OCI-LY7 (cell line): Measurements from ENCODE around the gene ATP2C1. TPM values are rescaled to one million over a fixed set of nuclear protein-coding genes. Genes with fewer than 3 reads are reported as not detected.

ENCODE experiments used
- BruUV-seq: library from RNA; stranded (reverse); fragments of 400-500 nt; replicated peaks from 2 replicates; lab custom pipeline; 2021; lab: Mats Ljungman, UMichigan
- CTCF ChIA-PET: fragments of 300-600 bp; sonication (Branson Sonifier 250); formaldehyde crosslinking; loops from one replicate; lab custom pipeline; 2022; ENCODE audit warnings: antibody characterized with exemption; ENCODE audit not compliant: unreplicated experiment; lab: Charles Lee
- POLR2A ChIA-PET: fragments of 300-600 bp; sonication (Branson Sonifier 250); formaldehyde crosslinking; loops from one replicate; lab custom pipeline; 2022; ENCODE audit warnings: antibody characterized with exemption; lab: Charles Lee
- DNase-seq: peaks from one replicate; pipeline ENCODE4 v3.0.0-alpha.2; 2015; ENCODE audit warnings: low spot score
- H2AFZ ChIP-seq: fragments of 200-600 bp; sonication (generic), shearing (Covaris generic); 2 replicates; pipeline ENCODE4 v1.6.1; 2014; ENCODE audit warnings: mild to moderate bottlenecking, antibody characterized with exemption, low read length, moderate library complexity
- H3K27ac ChIP-seq: fragments of 200-600 bp; sonication (generic); 2 replicates; pipeline ENCODE4 v1.5.1; 2014; ENCODE audit warnings: mixed run types, low read depth, mild to moderate bottlenecking, moderate library complexity, low read length, inconsistent platforms; ENCODE audit not compliant: poor library complexity, severe bottlenecking
- H3K36me3 ChIP-seq: fragments of 200-600 bp; sonication (generic); 2 replicates; pipeline ENCODE4 v1.6.1; 2014; ENCODE audit warnings: mild to moderate bottlenecking, antibody characterized with exemption, low read length, moderate library complexity, mixed read lengths; ENCODE audit not compliant: insufficient read depth
- H3K4me1 ChIP-seq: fragments of 200-600 bp; sonication (generic); 2 replicates; pipeline ENCODE4 v1.5.1; 2014; ENCODE audit warnings: mild to moderate bottlenecking, low read length; ENCODE audit not compliant: insufficient read depth, poor library complexity, severe bottlenecking
- H3K4me2 ChIP-seq: fragments of 200-600 bp; sonication (generic); 2 replicates; pipeline ENCODE4 v1.6.1; 2014; ENCODE audit warnings: mild to moderate bottlenecking, low read length
- H3K4me3 ChIP-seq: fragments of 200-600 bp; sonication (generic); 2 replicates; pipeline ENCODE4 v1.5.1; 2014; ENCODE audit warnings: mild to moderate bottlenecking, low read depth, low read length; ENCODE audit not compliant: poor library complexity, severe bottlenecking
- H3K79me2 ChIP-seq: fragments of 200-600 bp; sonication (generic); 2 replicates; pipeline ENCODE4 v1.6.1; 2016; ENCODE audit warnings: low read depth, mild to moderate bottlenecking, low read length, moderate library complexity, mixed read lengths; ENCODE audit not compliant: insufficient read depth
- H3K9me2 ChIP-seq: fragments of 200-600 bp; sonication (generic); 2 replicates; pipeline ENCODE4 v1.6.1; 2016; ENCODE audit warnings: mild to moderate bottlenecking, low read length, mixed read lengths; ENCODE audit not compliant: insufficient read depth
- H3K9me3 ChIP-seq: fragments of 200-600 bp; sonication (generic); 2 replicates; pipeline ENCODE4 v1.6.1; 2014; ENCODE audit warnings: mild to moderate bottlenecking, mixed run types, low read length, mixed read lengths
- H4K20me1 ChIP-seq: fragments of 200-600 bp; sonication (generic); 2 replicates; pipeline ENCODE4 v1.6.1; 2014; ENCODE audit warnings: mild to moderate bottlenecking, antibody characterized with exemption, low read length, moderate library complexity, mixed read lengths; ENCODE audit not compliant: insufficient read depth
- EZH2phosphoT487 ChIP-seq: fragments of 200-600 bp; sonication (generic); IDR thresholded peaks from 2 replicates; pipeline ENCODE4 v1.6.1; 2018; ENCODE audit warnings: low read depth, borderline replicate concordance, mild to moderate bottlenecking, mixed run types, antibody characterized with exemption, low read length, moderate library complexity, mixed read lengths
- intact Hi-C: fragments of 100-400 bp; cut with micrococcal nuclease; formaldehyde crosslinking; loops from one replicate; pipeline ENCODE4 v1.10.0; 2022; ENCODE audit not compliant: unreplicated experiment
- total RNA-seq, 2 experiments: library from RNA; depleted of rRNA in 1 of 2; stranded (reverse); fragments of >200 nt in 1 of 2; shearing (Covaris generic) in 1 of 2; gene quantifications; 2 replicates each; pipeline ENCODE4 v1.2.3, GENCODE V29; 2014 to 2022
- TF ChIP-seq, protein P1 (sequence below): fragments of 200-600 bp; sonication (generic); conservative IDR thresholded peaks from 2 replicates; pipeline ENCODE4 v1.5.1; 2014; ENCODE audit warnings: mild to moderate bottlenecking, antibody characterized with exemption, low read length, moderate library complexity, mixed read lengths

Gene ATP2C1
- total RNA-seq, 2 experiments from 2014 or later, result 31.1 to 56.8 TPM

- H3K9me2 ChIP-seq, result no peaks in the 10 kb centered on the region
- no TSS peak for BruUV-seq
- no peaks in the 10 kb centered on the region for H3K9me3 ChIP-seq
- intact Hi-C loops, result no loop called here
- no peaks in the 10 kb centered on the region for H3K79me2 ChIP-seq
- H4K20me1 ChIP-seq, result no peaks in the 10 kb centered on the region
- peaks cover 29% of the 10 kb centered on the region for H3K36me3 ChIP-seq
- no peak for DNase-seq
- no peak overlapping the region for H3K4me2 ChIP-seq
- no peak overlapping the region for H2AFZ ChIP-seq
- ChIA-PET CTCF (no interaction called here), POLR2A (no interaction called here)
- H3K27ac ChIP-seq, result no peak overlapping the region
- H3K4me1 ChIP-seq, result no peaks in the 10 kb centered on the region
- TF ChIP-seq, protein P1, sequence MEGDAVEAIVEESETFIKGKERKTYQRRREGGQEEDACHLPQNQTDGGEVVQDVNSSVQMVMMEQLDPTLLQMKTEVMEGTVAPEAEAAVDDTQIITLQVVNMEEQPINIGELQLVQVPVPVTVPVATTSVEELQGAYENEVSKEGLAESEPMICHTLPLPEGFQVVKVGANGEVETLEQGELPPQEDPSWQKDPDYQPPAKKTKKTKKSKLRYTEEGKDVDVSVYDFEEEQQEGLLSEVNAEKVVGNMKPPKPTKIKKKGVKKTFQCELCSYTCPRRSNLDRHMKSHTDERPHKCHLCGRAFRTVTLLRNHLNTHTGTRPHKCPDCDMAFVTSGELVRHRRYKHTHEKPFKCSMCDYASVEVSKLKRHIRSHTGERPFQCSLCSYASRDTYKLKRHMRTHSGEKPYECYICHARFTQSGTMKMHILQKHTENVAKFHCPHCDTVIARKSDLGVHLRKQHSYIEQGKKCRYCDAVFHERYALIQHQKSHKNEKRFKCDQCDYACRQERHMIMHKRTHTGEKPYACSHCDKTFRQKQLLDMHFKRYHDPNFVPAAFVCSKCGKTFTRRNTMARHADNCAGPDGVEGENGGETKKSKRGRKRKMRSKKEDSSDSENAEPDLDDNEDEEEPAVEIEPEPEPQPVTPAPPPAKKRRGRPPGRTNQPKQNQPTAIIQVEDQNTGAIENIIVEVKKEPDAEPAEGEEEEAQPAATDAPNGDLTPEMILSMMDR, result no peak
- no peak for TF ChIP-seq EZH2phosphoT487
- no peak overlapping the region for H3K4me3 ChIP-seq
Measured at GRCh38 chr3:130990282-130990681, 96.4 kb downstream of the ATP2C1 start.

GRCh38 chr3:130991126-130991525 is 97.2 kb downstream of the ATP2C1 start:
- ChIA-PET CTCF (no interaction called here), POLR2A (no interaction called here)
- H3K9me3 ChIP-seq, result no peaks in the 10 kb centered on the region
- no TSS peak for BruUV-seq
- no peaks in the 10 kb centered on the region for H4K20me1 ChIP-seq
- H3K36me3 ChIP-seq, result peaks cover 36% of the 10 kb centered on the region
- intact Hi-C loops, result no loop called here
- H3K4me1 ChIP-seq, result no peaks in the 10 kb centered on the region
- H3K4me2 ChIP-seq, result no peak overlapping the region
- TF ChIP-seq EZH2phosphoT487, result no peak
- TF ChIP-seq, protein P1, result no peak
- no peak overlapping the region for H3K27ac ChIP-seq
- no peak overlapping the region for H3K4me3 ChIP-seq
- DNase-seq, result no peak
- H3K9me2 ChIP-seq, result no peaks in the 10 kb centered on the region
- H3K79me2 ChIP-seq, result no peaks in the 10 kb centered on the region
- no peak overlapping the region for H2AFZ ChIP-seq

GRCh38 chr3:130992344-130992743 is 98.5 kb downstream of the ATP2C1 start:
- H3K27ac ChIP-seq, result no peak overlapping the region
- no peaks in the 10 kb centered on the region for H3K79me2 ChIP-seq
- BruUV-seq, result no TSS peak
- H3K4me2 ChIP-seq, result no peak overlapping the region
- H4K20me1 ChIP-seq, result no peaks in the 10 kb centered on the region
- peaks cover 46% of the 10 kb centered on the region for H3K36me3 ChIP-seq
- TF ChIP-seq, protein P1, result no peak
- no peak for TF ChIP-seq EZH2phosphoT487
- POLR2A ChIA-PET, result no interaction called here
- H3K4me3 ChIP-seq, result no peak overlapping the region
- H2AFZ ChIP-seq, result no peak overlapping the region
- no peak for DNase-seq
- intact Hi-C loops, result no loop called here
- H3K9me3 ChIP-seq, result no peaks in the 10 kb centered on the region
- no peaks in the 10 kb centered on the region for H3K4me1 ChIP-seq
- no peaks in the 10 kb centered on the region for H3K9me2 ChIP-seq
- CTCF ChIA-PET, result no interaction called here
